Neural cell (in vitro differentiated cells): Measurements from ENCODE around the gene CCNL2. TPM values are rescaled to one million over a fixed set of nuclear protein-coding genes. Genes with fewer than 3 reads are reported as not detected.

Source experiments
- H2AFZ ChIP-seq: fragments of 200-600, 300-800 bp; sonication (generic), shearing (Covaris generic); 2 replicates; pipeline ENCODE4 v1.6.0; 2014; ENCODE audit warnings: low read depth, mild to moderate bottlenecking, antibody characterized with exemption, low read length, moderate library complexity
- H3F3A ChIP-seq: fragments of 200-600 bp; shearing (Covaris generic); 2 replicates; pipeline ENCODE4 v1.6.1; 2016; ENCODE audit warnings: mild to moderate bottlenecking, moderate library complexity, mixed read lengths, antibody characterized with exemption, low read length; ENCODE audit not compliant: insufficient read depth, poor library complexity, severe bottlenecking
- H3K27ac ChIP-seq: fragments of 200-600, 300-800 bp; sonication (generic), shearing (Covaris generic); 2 replicates; pipeline ENCODE4 v1.5.1; 2014; ENCODE audit warnings: mild to moderate bottlenecking, low read length, moderate library complexity
- H3K27me3 ChIP-seq: fragments of 300-800, 200-600 bp; sonication (generic), shearing (Covaris generic); 2 replicates; pipeline ENCODE4 v1.6.0; 2014; ENCODE audit warnings: mild to moderate bottlenecking, low read depth, low read length, moderate library complexity; ENCODE audit not compliant: insufficient read depth
- H3K36me3 ChIP-seq: fragments of 300-800, 200-600 bp; sonication (generic), shearing (Covaris generic); 2 replicates; pipeline ENCODE4 v1.5.1; 2014; ENCODE audit warnings: mild to moderate bottlenecking, antibody characterized with exemption, low read length, moderate library complexity; ENCODE audit not compliant: insufficient read depth
- H3K4me2 ChIP-seq: fragments of 300-800, 200-600 bp; sonication (generic), shearing (Covaris generic); 2 replicates; pipeline ENCODE4 v1.6.0; 2014; ENCODE audit warnings: mild to moderate bottlenecking, low read length
- H3K4me3 ChIP-seq: fragments of 300-800, 200-600 bp; sonication (generic), shearing (Covaris generic); 2 replicates; pipeline ENCODE4 v1.5.1; 2014; ENCODE audit warnings: mild to moderate bottlenecking, low read length, moderate library complexity
- H3K79me2 ChIP-seq: fragments of 200-600 bp; shearing (Covaris generic); replicated peaks from 2 replicates; pipeline ENCODE4 v1.6.0; 2014; ENCODE audit warnings: mild to moderate bottlenecking, low read length, moderate library complexity; ENCODE audit not compliant: insufficient read depth
- H3K9ac ChIP-seq: fragments of 300-800, 200-600 bp; sonication (generic), shearing (Covaris generic); 2 replicates; pipeline ENCODE4 v1.6.1; 2016; ENCODE audit warnings: mild to moderate bottlenecking, low read length, mixed read lengths
- H3K9me2 ChIP-seq: fragments of 200-600 bp; shearing (Covaris generic); 2 replicates; pipeline ENCODE4 v1.6.1; 2016; ENCODE audit warnings: mild to moderate bottlenecking, low read length, mixed read lengths; ENCODE audit not compliant: insufficient read depth
- H3K9me3 ChIP-seq: fragments of 200-600, 300-800 bp; sonication (generic), shearing (Covaris generic); 2 replicates; pipeline ENCODE4 v1.6.1; 2016; ENCODE audit warnings: mild to moderate bottlenecking, mixed run types, low read length, moderate library complexity, mixed read lengths
- H4K20me1 ChIP-seq: fragments of 200-600 bp; shearing (Covaris generic); 2 replicates; pipeline ENCODE4 v1.6.1; 2016; ENCODE audit warnings: mild to moderate bottlenecking, mixed run types; ENCODE audit not compliant: insufficient read depth
- EP300 ChIP-seq: fragments of 450-650 bp; conservative IDR thresholded peaks from 2 replicates; pipeline ENCODE4 v1.6.1; 2014; ENCODE audit warnings: antibody characterized with exemption, mild to moderate bottlenecking, moderate library complexity; ENCODE audit not compliant: poor library complexity, severe bottlenecking
- EZH2 ChIP-seq: fragments of 200-600, 300-800 bp; shearing (Covaris generic), sonication (generic); IDR thresholded peaks from 2 replicates; pipeline ENCODE4 v1.6.1; 2014; ENCODE audit warnings: antibody characterized with exemption, low read length, borderline replicate concordance, mild to moderate bottlenecking; ENCODE audit not compliant: insufficient read depth, poor library complexity, severe bottlenecking
- MXI1 ChIP-seq: fragments of 450-650 bp; conservative IDR thresholded peaks from 2 replicates; pipeline ENCODE4 v1.6.1; 2014; ENCODE audit warnings: antibody characterized with exemption, mild to moderate bottlenecking; ENCODE audit not compliant: poor library complexity, severe bottlenecking
- POLR2AphosphoS5 ChIP-seq: IDR thresholded peaks from 2 replicates; pipeline ENCODE4 v1.6.1; 2012
- RAD21 ChIP-seq: fragments of 450-650 bp; conservative IDR thresholded peaks from 2 replicates; pipeline ENCODE4 v1.6.1; 2014; ENCODE audit warnings: antibody characterized with exemption, mild to moderate bottlenecking, moderate library complexity
- SMC3 ChIP-seq: fragments of 450-650 bp; conservative IDR thresholded peaks from 2 replicates; pipeline ENCODE4 v1.6.1; 2014; ENCODE audit warnings: antibody characterized with exemption, mild to moderate bottlenecking, moderate library complexity; ENCODE audit not compliant: poor library complexity
- TAF1 ChIP-seq: IDR thresholded peaks from 2 replicates; pipeline ENCODE4 v1.6.1; 2012; ENCODE audit warnings: low read depth
- polyA plus RNA-seq: library from polyadenylated mRNA; depleted of rRNA; stranded (reverse); fragments of >200 nt; gene quantifications from 2 replicates; pipeline ENCODE4 v1.2.3, GENCODE V29; 2014
- TF ChIP-seq, protein P1 (sequence below): fragments of 450-650 bp; IDR thresholded peaks from 2 replicates; pipeline ENCODE4 v1.5.1; 2014; ENCODE audit warnings: antibody characterized with exemption, mild to moderate bottlenecking, moderate library complexity; ENCODE audit not compliant: poor library complexity, severe bottlenecking
- TF ChIP-seq, protein P2 (sequence below): IDR thresholded peaks from 2 replicates; pipeline ENCODE4 v1.6.1; 2012; ENCODE audit warnings: borderline replicate concordance

The CCNL2 gene
- polyA plus RNA-seq, 1 donor from 2014 or later: 696 TPM

DNA sequence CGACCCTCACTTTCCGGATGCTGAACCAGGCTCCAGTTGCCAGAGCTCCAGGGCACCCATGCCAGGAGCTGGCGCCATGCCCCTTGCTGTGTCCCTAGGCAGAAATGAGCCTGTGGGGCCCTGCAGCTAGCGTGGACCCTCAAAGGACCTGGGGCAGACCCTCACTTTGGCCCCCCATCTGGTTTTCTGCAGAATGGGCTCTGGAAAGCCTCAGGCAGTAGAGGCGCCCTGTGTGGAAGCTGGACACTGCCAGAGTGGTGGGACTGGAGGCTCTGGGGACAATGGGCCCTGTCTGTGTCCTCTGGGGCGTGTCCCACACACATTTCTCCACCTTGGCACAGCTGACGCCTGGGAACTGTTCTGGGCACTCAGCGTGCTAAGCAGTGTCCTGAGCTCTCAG, 17.8 kb downstream of the CCNL2 start:
- Histone ChIP-seq H3K9ac (no peak overlapping the region), H3K79me2 (no peaks in the 10 kb centered on the region), H3K9me2 (no peaks in the 10 kb centered on the region), H3K9me3 (no peaks in the 10 kb centered on the region), H3F3A (no peaks in the 10 kb centered on the region), H3K4me2 (no peak overlapping the region), H3K27me3 (no peaks in the 10 kb centered on the region), H3K4me3 (no peak overlapping the region), H3K27ac (no peak overlapping the region), H3K36me3 (no peaks in the 10 kb centered on the region), H2AFZ (no peak overlapping the region), H4K20me1 (no peaks in the 10 kb centered on the region)
- TF ChIP-seq SMC3 (no peak), RAD21 (no peak), EP300 (no peak), TAF1 (no peak), POLR2AphosphoS5 (no peak), EZH2 (no peak), MXI1 (no peak)
- TF ChIP-seq, protein P1, sequence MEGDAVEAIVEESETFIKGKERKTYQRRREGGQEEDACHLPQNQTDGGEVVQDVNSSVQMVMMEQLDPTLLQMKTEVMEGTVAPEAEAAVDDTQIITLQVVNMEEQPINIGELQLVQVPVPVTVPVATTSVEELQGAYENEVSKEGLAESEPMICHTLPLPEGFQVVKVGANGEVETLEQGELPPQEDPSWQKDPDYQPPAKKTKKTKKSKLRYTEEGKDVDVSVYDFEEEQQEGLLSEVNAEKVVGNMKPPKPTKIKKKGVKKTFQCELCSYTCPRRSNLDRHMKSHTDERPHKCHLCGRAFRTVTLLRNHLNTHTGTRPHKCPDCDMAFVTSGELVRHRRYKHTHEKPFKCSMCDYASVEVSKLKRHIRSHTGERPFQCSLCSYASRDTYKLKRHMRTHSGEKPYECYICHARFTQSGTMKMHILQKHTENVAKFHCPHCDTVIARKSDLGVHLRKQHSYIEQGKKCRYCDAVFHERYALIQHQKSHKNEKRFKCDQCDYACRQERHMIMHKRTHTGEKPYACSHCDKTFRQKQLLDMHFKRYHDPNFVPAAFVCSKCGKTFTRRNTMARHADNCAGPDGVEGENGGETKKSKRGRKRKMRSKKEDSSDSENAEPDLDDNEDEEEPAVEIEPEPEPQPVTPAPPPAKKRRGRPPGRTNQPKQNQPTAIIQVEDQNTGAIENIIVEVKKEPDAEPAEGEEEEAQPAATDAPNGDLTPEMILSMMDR: no peak
- TF ChIP-seq, protein P2, sequence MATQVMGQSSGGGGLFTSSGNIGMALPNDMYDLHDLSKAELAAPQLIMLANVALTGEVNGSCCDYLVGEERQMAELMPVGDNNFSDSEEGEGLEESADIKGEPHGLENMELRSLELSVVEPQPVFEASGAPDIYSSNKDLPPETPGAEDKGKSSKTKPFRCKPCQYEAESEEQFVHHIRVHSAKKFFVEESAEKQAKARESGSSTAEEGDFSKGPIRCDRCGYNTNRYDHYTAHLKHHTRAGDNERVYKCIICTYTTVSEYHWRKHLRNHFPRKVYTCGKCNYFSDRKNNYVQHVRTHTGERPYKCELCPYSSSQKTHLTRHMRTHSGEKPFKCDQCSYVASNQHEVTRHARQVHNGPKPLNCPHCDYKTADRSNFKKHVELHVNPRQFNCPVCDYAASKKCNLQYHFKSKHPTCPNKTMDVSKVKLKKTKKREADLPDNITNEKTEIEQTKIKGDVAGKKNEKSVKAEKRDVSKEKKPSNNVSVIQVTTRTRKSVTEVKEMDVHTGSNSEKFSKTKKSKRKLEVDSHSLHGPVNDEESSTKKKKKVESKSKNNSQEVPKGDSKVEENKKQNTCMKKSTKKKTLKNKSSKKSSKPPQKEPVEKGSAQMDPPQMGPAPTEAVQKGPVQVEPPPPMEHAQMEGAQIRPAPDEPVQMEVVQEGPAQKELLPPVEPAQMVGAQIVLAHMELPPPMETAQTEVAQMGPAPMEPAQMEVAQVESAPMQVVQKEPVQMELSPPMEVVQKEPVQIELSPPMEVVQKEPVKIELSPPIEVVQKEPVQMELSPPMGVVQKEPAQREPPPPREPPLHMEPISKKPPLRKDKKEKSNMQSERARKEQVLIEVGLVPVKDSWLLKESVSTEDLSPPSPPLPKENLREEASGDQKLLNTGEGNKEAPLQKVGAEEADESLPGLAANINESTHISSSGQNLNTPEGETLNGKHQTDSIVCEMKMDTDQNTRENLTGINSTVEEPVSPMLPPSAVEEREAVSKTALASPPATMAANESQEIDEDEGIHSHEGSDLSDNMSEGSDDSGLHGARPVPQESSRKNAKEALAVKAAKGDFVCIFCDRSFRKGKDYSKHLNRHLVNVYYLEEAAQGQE: no peak

DNA sequence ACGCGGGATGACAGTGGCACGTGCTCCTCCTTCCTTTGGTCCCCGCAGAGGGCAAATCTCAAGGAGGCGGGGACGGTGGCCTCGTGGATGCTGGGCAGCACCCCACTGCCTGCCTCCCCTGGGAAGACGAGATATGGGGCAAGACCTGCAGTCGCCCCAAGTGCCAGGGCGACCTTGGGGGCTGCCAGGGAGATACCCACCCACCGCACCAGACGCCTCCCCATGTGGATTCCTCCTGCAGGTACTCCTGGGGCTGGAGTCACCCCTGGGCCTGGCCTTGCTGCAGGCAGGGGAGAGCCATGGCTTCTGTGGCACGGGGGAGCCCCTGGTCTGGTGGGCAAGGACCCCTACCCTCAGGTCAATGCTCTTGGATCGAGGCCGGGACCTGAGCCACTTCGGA, 18.3 kb downstream of the CCNL2 start:
- H3K27ac ChIP-seq: no peak overlapping the region
- no peaks in the 10 kb centered on the region for H3F3A ChIP-seq
- H2AFZ ChIP-seq: no peak overlapping the region
- H3K4me3 ChIP-seq: no peak overlapping the region
- H4K20me1 ChIP-seq: no peaks in the 10 kb centered on the region
- no peaks in the 10 kb centered on the region for H3K9me2 ChIP-seq
- no peaks in the 10 kb centered on the region for H3K36me3 ChIP-seq
- no peaks in the 10 kb centered on the region for H3K9me3 ChIP-seq
- H3K79me2 ChIP-seq: no peaks in the 10 kb centered on the region
- H3K4me2 ChIP-seq: no peak overlapping the region
- TF ChIP-seq MXI1 (no peak), EP300 (no peak), TAF1 (no peak), SMC3 (no peak), RAD21 (no peak), POLR2AphosphoS5 (no peak), EZH2 (no peak)
- TF ChIP-seq, protein P2: no peak
- TF ChIP-seq, protein P1: no peak
- H3K27me3 ChIP-seq: no peaks in the 10 kb centered on the region
- no peak overlapping the region for H3K9ac ChIP-seq
